GM18505 (cell line): ENCODE results near the gene DICER1.
"Not testable (repeated sequence)": the region's sequence is repeated elsewhere in the genome, so short reads cannot be mapped to it uniquely, and the experiment has no call there.

Source experiments
- ATAC-seq: cut with Tn5 transposase; IDR thresholded peaks from one replicate; pipeline ENCODE4 v1.9.1; 2021; ENCODE audit not compliant: unreplicated experiment
- POLR2A ChIP-seq: IDR thresholded peaks from 4 replicates; pipeline ENCODE4 v1.6.1; 2011; ENCODE audit warnings: borderline replicate concordance; ENCODE audit not compliant: insufficient read depth, insufficient read length; ENCODE audit errors: extremely low read depth

Gene DICER1

DNA sequence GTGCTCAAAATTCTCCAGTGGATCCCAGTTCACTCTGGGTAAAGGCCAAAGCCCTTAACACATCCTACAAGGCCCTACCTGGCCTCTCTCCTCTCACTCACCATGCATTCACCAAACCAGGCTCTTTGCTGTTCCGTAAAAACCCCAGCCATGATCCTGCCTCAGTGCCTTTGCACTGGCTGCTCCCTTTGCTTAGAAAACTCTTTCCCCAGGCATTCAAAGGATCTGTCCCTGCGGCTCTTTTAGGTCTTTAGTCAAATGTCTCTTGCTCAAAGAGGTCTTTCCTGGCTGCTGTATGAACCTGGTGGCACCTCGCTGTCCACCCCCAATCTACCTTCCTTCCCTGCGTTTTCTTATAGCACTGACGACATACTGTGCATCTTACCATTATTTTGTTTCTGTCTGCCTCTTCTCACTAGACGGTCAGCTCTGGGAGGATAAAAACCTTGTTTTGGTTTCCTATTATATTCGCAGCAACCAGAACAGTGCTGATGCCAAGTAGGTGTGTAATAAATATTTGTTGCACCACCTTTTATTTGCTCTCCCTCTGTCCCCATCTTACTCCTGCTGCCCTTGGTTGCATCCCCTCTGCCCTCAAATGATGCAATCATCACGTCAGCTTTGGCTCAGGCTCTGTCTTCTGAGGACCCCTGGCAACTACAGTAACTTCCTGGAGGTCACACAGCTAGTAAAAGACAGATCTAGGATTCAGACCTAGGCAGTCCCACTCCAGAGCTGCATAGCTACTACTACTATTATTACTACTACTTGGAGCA is 23.8 kb upstream of the DICER1 start:
- no peak for ATAC-seq
- no peak for TF ChIP-seq POLR2A

DNA sequence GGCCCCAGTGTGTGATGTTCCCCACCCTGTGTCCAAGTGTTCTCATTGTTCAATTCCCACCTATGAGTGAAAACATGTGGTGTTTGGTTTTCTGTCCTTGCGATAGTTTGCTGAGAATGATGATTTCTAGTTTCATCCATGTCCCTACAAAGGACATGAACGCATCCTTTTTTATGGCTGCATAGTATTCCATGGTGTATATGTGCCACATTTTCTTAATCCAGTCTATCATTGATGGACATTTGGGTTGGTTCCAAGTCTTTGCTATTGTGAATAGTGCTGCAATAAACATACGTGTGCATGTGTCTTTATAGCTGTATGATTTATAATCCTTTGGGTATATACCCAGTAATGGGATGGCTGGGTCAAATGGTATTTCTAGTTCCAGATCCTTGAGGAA is 18.3 kb upstream of the DICER1 start:
- ATAC-seq, result not testable (repeated sequence)

DNA sequence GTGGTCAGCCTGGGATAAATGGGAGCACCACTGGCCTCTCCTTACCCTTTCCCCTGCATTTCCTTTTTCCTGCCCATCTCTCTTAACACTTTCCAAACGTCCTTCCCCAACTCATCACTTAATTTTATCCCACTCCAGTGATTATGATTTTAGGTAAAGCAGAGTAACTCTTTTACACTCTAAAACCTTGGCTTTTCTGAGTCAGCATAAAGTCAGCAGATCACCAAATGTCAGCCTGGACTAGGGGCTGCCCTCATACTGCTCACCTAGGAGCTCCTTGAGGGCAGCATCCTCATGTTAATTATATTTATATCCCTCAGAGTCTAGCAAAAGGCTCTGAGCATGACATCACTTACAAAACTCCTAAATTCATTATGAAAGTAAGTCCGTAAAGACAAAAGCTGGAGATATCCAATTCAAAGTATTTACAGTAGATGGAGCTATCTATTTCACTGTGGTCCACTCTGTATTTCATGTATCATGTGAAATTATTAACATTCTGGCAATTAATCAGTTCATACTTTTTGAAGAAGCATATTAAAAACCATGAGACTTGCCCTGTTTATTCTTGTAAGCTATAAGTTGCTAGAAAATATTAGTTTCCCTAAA is 17.0 kb upstream of the DICER1 start:
- no peak for TF ChIP-seq POLR2A
- ATAC-seq, result no peak

DNA sequence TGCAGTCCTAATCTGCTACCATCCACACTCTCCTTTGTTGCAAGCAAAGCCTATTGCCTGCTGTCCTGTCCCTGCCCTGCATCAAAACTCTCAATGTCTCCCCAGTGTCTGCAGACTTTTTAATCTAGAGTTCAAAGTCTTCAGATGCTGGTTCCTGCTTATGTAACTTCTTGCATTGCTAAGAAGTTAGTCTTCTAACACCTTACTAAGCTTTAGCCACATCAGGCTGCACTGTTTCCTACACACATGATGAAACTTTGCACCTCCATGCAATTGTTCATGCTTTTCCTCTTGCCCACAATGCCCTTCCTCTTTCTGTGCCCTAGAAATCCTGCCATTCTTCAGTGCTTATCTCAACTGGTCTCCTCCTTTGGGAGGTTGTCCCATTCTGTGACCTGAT is 16.2 kb upstream of the DICER1 start:
- no peak for TF ChIP-seq POLR2A
- ATAC-seq, result no peak

DNA sequence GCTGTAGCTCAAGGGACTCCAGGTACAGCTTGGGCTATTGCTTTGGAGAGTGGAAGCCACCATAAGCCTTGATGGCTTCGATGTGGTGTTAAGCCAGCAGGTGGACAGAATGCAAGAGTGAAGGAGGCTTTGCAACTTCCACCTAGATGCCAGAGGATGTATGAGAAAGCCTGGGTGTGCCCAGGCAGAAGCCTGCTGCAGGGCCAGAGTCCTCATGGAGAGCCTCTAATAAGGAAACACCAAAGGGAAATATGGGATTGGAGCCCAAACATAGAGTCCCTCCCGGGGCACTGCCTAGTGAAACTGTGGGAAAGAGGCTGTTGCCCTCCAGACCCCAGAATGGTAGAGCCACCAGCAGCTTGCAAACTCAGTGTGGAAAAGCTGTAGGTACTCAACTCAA is 9.8 kb upstream of the DICER1 start:
- TF ChIP-seq POLR2A, result no peak

DNA sequence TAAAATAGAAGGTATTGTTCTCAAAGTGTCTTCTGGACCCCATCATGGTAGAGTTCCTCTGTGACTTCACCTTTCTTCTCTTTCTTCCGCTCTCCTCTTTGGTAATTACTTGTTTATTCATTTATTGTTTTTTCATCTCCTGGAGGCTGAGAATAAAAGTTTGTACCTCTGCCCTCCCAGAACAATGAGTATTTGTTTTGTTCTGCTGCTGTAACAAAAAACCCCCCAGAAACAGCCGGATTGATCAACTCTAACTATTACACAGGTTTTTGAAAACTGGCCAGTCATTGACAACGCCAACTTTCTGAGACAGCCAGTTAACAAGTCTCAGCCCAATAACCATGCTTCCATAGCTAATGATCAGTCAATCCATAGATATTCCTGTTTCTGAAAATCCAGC is 8.2 kb upstream of the DICER1 start:
- no peak for ATAC-seq
- no peak for TF ChIP-seq POLR2A

More for the DNA sequence above, 9.8 kb upstream of the DICER1 start:
- ATAC-seq, result no peak

DNA sequence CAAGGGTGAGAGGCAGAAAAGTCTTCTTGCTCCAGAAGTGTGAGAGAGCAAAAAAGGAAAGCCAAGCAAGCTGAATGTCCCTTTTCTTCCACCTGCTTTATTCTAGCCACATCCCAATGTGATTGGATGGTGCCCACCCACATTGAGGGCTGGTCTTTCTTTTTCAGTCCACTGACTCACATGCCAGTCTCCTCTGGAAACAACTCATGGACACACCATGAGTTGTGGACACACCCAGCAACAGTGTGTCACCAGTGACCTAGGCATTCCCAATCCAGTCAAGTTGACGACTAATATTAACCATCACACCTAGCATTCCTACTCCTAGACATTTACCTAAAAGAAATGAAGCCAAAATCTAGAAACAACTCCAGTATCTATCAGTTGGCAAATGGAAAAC is 7.2 kb upstream of the DICER1 start:
- no peak for TF ChIP-seq POLR2A
- ATAC-seq, result no peak

DNA sequence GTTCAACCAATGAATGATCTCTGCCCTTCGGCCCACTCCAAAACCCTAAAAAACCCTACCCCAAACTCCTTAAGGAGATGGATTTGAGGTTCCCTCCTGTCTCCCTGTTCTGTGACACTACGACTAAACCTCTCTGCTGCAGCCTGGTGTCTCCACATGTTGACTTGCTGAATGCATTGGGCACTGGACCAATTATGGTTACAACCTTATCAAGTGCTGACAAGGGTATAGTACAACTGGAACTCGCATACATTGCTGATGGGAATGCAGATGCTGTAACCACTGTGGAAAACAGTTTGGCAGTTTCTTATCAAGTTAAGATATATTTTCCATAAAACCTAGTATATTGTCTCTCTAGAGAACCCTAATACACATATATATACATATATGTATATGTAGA is 6.3 kb upstream of the DICER1 start:
- TF ChIP-seq POLR2A, result no peak
- ATAC-seq, result no peak

DNA sequence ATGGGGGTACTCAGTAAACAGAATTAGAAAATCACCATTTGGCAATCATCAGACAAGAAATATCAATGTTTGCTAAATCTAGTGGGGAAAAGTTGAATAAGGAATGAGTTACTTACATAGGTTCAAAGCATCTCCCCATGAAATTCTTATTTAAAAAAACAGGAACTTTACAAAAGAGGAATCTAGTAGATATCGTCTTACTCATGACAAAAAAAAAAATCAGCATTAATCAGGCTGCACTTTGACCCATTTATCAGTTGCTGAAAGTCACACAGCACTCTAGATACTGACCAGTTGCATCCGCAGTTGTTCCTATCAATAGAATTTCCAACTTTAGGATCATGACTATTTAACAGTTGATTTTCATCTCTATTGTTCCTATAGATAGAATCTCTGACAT is 5.8 kb upstream of the DICER1 start:
- TF ChIP-seq POLR2A, result no peak
- no peak for ATAC-seq

DNA sequence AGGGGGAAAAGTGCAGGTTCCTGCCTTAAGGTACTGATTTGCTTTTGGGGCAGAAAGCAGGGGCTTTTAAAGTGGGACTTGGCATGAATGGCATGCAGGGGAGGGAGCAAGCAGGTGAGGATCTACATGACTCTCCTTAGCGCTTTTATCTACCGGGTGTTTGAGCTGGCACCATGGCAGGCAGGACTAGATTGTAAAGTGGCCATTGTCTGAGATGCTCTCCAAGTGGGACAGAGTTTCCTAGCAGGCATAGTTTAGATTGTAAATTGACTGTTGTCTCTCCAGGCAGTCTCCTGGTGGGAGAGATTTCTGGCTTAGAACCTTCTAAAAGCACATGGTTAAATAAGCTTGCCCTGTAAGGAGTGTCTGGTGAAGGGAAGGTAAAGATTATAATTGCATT is 5.3 kb upstream of the DICER1 start:
- TF ChIP-seq POLR2A, result no peak

DNA sequence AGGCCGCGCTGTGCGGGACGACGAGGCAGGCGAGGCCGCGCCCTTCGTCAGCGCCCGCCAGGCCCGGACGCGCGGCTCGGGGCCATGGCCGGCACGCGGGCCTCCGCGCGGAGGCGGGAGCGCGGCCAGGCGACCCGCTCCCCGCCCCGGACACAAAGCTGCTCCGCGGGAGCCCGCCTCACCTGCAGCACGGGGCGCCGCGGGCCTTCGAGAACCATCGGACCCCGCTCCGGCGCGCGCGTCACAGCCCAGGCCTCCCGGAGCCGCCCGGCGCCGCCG is 342 bp downstream of the DICER1 start:
- no peak for TF ChIP-seq POLR2A
- ATAC-seq, result peak; percentile 34

More for the DNA sequence above, 5.3 kb upstream of the DICER1 start:
- no peak for ATAC-seq

DNA sequence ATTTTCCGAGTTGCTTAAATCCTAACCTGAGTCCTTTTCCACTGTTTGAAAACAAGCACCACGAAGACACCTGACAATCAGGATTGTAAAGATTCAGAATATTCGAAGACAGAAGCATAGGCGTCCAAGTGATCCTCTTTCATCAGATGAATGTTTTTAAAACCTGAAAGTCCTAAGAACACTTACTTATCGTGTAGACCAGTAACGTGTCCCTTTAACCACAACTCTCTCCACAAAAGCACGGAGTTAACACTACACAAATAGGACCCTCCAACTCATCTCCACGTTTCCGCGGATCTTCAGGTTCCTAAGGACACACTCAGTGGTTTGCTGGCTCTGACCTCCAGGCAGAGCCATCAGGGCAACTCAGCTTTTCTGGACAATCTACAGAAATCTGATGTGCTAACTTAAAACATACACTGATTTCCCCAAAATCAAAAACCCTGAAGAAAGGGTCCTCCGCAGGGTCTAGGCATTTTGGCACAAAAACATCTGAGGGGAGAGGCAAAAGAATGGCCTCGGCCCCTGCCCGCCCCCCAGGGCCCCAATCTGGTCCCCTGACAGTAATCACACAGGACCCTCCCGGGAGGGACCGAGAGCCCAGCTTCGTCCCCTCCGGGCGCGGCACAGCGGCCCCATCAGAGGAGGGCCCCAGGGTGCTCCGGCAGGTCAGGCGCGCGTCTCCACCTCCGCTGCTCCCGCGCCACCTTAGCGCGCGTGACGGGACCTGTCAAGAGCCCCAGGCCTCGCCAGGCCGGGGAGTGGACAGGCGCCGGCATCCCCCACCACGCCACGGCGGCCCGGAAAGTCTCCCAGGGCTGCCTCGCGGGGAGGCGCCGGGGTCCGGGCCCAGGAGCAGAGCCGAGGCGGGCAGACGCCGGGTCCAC is 925 bp downstream of the DICER1 start:
- peak; percentile 34 for ATAC-seq
- no peak for TF ChIP-seq POLR2A

DNA sequence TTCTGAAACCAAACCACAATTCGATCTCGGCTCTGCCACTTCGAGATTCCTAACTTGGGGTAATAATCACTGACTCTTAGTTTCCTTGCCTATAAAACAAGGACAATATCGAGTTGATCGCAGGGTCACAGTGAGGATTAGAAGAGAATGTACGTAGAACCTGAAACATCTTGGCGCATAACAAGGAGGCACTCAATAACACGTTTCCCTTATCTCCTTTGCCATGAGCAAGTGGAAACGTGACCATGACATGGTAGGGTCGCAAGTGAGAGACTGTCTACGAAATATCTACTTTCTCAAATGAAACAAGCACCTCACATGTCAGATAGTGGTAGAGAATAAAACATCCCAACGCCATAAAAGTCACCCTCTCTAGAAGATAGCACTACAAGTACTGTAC is 2.3 kb downstream of the DICER1 start:
- TF ChIP-seq POLR2A, result no peak
- no peak for ATAC-seq

DNA sequence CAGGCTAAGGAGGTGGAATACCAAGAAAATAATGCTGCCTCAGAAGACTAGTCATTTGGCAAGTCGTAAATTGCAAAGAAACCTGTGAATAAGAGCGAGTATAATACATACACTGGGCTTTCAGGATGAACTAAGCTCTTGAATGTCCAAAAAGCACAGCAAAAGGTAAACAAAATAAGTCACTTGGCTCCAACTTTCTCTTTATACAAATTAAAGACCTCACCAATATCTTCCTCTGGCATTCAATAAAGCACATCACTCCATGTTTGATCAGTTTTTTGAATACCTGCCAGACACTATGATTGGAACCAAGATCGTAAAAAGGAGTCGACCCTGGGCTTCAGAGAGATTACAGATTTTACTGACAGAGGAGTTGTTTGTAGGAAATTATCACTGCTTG is 3.5 kb downstream of the DICER1 start:
- TF ChIP-seq POLR2A, result no peak
- ATAC-seq, result no peak
